DOHH2 (cell line): ENCODE data around the gene CKB.

Experiments used
- H3F3A ChIP-seq: fragments of 200-600 bp; sonication (generic), shearing (Covaris generic); 2 replicates; pipeline ENCODE4 v1.6.0; 2016; ENCODE audit warnings: antibody characterized with exemption, mild to moderate bottlenecking; ENCODE audit not compliant: control insufficient read depth, insufficient read depth
- H3K27ac ChIP-seq: fragments of 200-600 bp; sonication (generic); 2 replicates; pipeline ENCODE4 v1.5.1; 2014; ENCODE audit warnings: low read depth, mild to moderate bottlenecking, low read length, moderate library complexity
- H3K27me3 ChIP-seq: fragments of 200-600 bp; sonication (generic); 2 replicates; pipeline ENCODE4 v1.6.1; 2014; ENCODE audit warnings: mild to moderate bottlenecking, low read length, mixed read lengths; ENCODE audit not compliant: control insufficient read depth
- H3K36me3 ChIP-seq: fragments of 200-600 bp; sonication (generic); 2 replicates; pipeline ENCODE4 v1.6.1; 2014; ENCODE audit warnings: mild to moderate bottlenecking, low read length, moderate library complexity, mixed read lengths; ENCODE audit not compliant: control insufficient read depth
- H3K4me1 ChIP-seq: fragments of 200-600 bp; sonication (generic); 2 replicates; pipeline ENCODE4 v1.6.1; 2014; ENCODE audit warnings: mild to moderate bottlenecking, low read length, mixed read lengths; ENCODE audit not compliant: control insufficient read depth
- H3K4me2 ChIP-seq: fragments of 200-600 bp; sonication (generic); 2 replicates; pipeline ENCODE4 v1.6.0; 2014; ENCODE audit warnings: mild to moderate bottlenecking, low read length, moderate library complexity
- H3K4me3 ChIP-seq: fragments of 200-600 bp; sonication (generic); 2 replicates; pipeline ENCODE4 v1.5.1; 2014; ENCODE audit warnings: mild to moderate bottlenecking, low read length, mixed read lengths
- H3K79me2 ChIP-seq: fragments of 200-600 bp; sonication (generic); 2 replicates; pipeline ENCODE4 v1.6.1; 2014; ENCODE audit warnings: mild to moderate bottlenecking, low read length, mixed read lengths; ENCODE audit not compliant: control insufficient read depth
- H3K9me2 ChIP-seq: fragments of 200-600 bp; sonication (generic); replicated peaks from 2 replicates; pipeline ENCODE4 v1.6.1; 2014; ENCODE audit warnings: mild to moderate bottlenecking, low read length, mixed read lengths; ENCODE audit not compliant: control insufficient read depth
- H3K9me3 ChIP-seq: fragments of 200-600 bp; sonication (generic); 2 replicates; pipeline ENCODE4 v1.6.1; 2014; ENCODE audit warnings: antibody characterized with exemption, low read length, mixed read lengths; ENCODE audit not compliant: control insufficient read depth, insufficient read depth
- H4K20me1 ChIP-seq: fragments of 200-600 bp; sonication (generic); 2 replicates; pipeline ENCODE4 v1.6.0; 2014; ENCODE audit warnings: low read depth, mild to moderate bottlenecking, antibody characterized with exemption, low read length, moderate library complexity; ENCODE audit not compliant: control insufficient read depth, insufficient read depth
- CTCF ChIP-seq: fragments of 200-600 bp; sonication (generic); IDR thresholded peaks from one replicate; pipeline ENCODE4 v1.5.1; 2014; ENCODE audit warnings: antibody characterized with exemption, mild to moderate bottlenecking, low read depth, low read length; ENCODE audit not compliant: poor library complexity, severe bottlenecking
- EZH2phosphoT487 ChIP-seq: fragments of 200-600 bp; sonication (generic); IDR thresholded peaks from 2 replicates; pipeline ENCODE4 v1.6.1; 2017; ENCODE audit warnings: borderline replicate concordance, mild to moderate bottlenecking, antibody characterized with exemption, low read length, moderate library complexity, mixed read lengths

CKB gene

GRCh38 chr14:103534576-103535061 lies 12.0 kb upstream of the CKB start:
- peaks cover 30% of the 10 kb centered on the region for H3K36me3 ChIP-seq
- no peaks in the 10 kb centered on the region for H4K20me1 ChIP-seq
- H3K27me3 ChIP-seq, result no peaks in the 10 kb centered on the region
- no peaks in the 10 kb centered on the region for H3K9me2 ChIP-seq
- no peak overlapping the region for H3K4me2 ChIP-seq
- H3K4me1 ChIP-seq, result peaks cover 16% of the 10 kb centered on the region
- peaks cover 26% of the 10 kb centered on the region for H3K79me2 ChIP-seq
- no peak for TF ChIP-seq EZH2phosphoT487
- no peak for TF ChIP-seq CTCF
- no peak overlapping the region for H3K4me3 ChIP-seq
- no peaks in the 10 kb centered on the region for H3F3A ChIP-seq
- no peaks in the 10 kb centered on the region for H3K9me3 ChIP-seq
- H3K27ac ChIP-seq, result no peak overlapping the region

DNA sequence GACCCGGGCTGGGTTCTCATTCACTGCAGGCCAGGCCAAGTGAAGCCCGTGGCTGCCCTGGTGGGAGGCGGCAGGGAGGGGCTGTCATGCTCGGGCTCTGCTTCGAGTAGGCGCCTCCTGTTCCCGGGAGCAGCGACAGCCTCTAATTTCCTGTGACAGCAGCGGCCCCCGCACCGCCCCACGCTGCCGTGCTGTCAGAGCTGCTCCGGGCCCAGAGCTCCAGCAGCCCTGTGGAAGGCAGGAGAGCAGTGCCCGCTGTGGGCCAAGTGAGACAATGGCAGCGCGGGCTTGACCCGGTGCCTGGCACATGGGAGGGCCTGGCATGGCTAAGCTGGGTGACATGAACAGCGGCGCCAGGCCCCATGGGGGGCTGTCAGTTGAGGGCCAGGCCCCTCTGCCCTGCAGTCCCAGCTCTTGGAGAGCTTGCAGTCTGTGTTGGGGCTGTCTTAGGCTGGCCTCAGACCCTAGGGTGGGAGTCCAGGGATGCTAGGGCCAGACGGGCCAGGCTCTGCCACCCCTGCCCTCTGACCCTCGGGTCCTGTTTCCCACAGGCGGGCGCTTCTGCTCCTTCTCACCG lies 11.5 kb upstream of the CKB start:
- peaks cover 30% of the 10 kb centered on the region for H3K36me3 ChIP-seq
- no peak for TF ChIP-seq EZH2phosphoT487
- TF ChIP-seq CTCF, result no peak
- H3K27me3 ChIP-seq, result no peaks in the 10 kb centered on the region
- no peak overlapping the region for H3K27ac ChIP-seq
- H3K4me1 ChIP-seq, result peaks cover 16% of the 10 kb centered on the region
- peaks cover 32% of the 10 kb centered on the region for H3K79me2 ChIP-seq
- H3K9me2 ChIP-seq, result no peaks in the 10 kb centered on the region
- H3K9me3 ChIP-seq, result no peaks in the 10 kb centered on the region
- H3K4me2 ChIP-seq, result no peak overlapping the region
- H3F3A ChIP-seq, result no peaks in the 10 kb centered on the region
- no peaks in the 10 kb centered on the region for H4K20me1 ChIP-seq
- H3K4me3 ChIP-seq, result no peak overlapping the region

DNA sequence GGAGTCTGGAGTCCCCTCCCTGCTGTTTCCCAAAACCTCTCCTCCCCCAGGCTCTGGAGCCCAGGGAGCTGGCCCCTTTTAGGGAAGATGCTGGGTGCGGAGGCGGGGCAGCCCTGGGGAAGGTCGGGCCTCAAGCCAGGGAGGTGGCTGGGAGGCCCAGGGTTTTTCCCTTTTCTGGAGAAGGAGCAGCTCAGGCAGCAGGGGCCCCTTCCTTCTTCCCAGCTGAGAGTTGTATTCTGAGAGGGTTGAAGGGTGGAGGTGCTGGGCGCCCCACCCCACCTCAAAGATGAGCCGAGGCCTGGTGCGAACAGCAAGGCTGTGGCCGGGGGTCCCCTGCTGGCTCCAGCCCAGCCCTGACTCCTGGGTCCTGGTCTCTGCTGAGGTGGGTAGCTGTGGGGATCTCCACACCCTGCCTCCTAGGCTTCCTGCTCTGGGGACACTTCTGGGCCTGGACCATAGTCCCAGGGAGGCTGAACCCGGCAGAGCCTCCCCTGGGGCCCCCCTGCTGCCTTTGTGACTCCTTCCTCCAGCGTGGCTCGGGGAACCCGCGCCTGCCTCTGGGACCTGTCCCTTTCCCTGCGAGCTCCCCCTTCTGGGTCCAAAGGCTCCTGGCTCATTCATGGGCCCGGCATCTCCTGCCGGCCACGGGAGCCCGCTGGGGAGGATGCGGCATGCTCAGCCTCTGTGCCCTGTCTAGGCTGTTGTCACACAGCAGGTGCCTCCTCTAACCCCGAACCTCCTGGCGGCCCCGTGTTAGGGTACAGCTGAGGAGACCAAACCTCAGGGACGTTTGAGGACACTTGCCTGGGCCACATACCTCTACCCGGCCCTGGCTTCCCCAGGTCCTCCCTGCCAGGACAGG lies 10.7 kb upstream of the CKB start:
- H3K9me3 ChIP-seq, result no peaks in the 10 kb centered on the region
- H4K20me1 ChIP-seq, result no peaks in the 10 kb centered on the region
- H3K27me3 ChIP-seq, result no peaks in the 10 kb centered on the region
- H3K4me1 ChIP-seq, result peaks cover 19% of the 10 kb centered on the region
- no peaks in the 10 kb centered on the region for H3F3A ChIP-seq
- no peak overlapping the region for H3K4me3 ChIP-seq
- TF ChIP-seq EZH2phosphoT487, result no peak
- no peak for TF ChIP-seq CTCF
- peaks cover 38% of the 10 kb centered on the region for H3K79me2 ChIP-seq
- H3K9me2 ChIP-seq, result no peaks in the 10 kb centered on the region
- no peak overlapping the region for H3K27ac ChIP-seq
- no peak overlapping the region for H3K4me2 ChIP-seq
- peaks cover 30% of the 10 kb centered on the region for H3K36me3 ChIP-seq
